Motor neuron (in vitro differentiated cells): ENCODE data around the gene NLE1. TPM values are rescaled to one million over a fixed set of nuclear protein-coding genes. Genes with fewer than 3 reads are reported as not detected.

Source experiments
- ATAC-seq, 8 experiments: fragments of 200-7000 bp; cut with Tn5 transposase; replicated peaks in 6 of 8; 2 replicates each; pipeline ENCODE4 v1.8.0; 2021; ENCODE audit warnings: mild to moderate bottlenecking in 8 of 8, moderate library complexity in 8 of 8
- H3K27ac ChIP-seq, 2 donors: fragments of 250-450 bp; sonication (Bioruptor Pico); 2 replicates each; pipeline ENCODE4 v1.9.0; 2021; ENCODE audit warnings: antibody characterized with exemption in 2 of 2, mild to moderate bottlenecking in 2 of 2, moderate library complexity in 1 of 2
- H3K4me1 ChIP-seq, 2 donors: fragments of 250-450 bp; sonication (Bioruptor Pico); replicated peaks in 1 of 2; 2 replicates each; pipeline ENCODE4 v1.6.1; 2021; ENCODE audit warnings: antibody characterized with exemption in 2 of 2, mild to moderate bottlenecking in 2 of 2, moderate library complexity in 1 of 2
- H3K4me3 ChIP-seq, 5 donors: fragments of 250-450 bp; sonication (Bioruptor Pico); 2 replicates each; pipeline ENCODE4 v1.9.0; 2021; ENCODE audit warnings: antibody characterized with exemption in 5 of 5, mild to moderate bottlenecking in 5 of 5, moderate library complexity in 4 of 5
- WGBS, 10 experiments: fragments of 450-650 bp; shearing (Covaris generic); methylation state at CpG; one replicate each; pipeline ENCODE4 v1.0.0; 2022; 5-methylcytosine and 5-hydroxymethylcytosine counted together
- in situ Hi-C, 9 experiments: fragments of 400-800 bp; cut with MboI; loops; one replicate each; pipeline ENCODE4 v1.15.0; 2021; ENCODE audit warnings: low sequenced_read_pairs in 9 of 9, low pct_unique_long_range_greater_than_20kb in 2 of 9; ENCODE audit not compliant: unreplicated experiment in 9 of 9
- total RNA-seq, 8 experiments: library from RNA; unstranded; fragments of 300-600 nt; gene quantifications; 2 replicates each; pipeline versions ENCODE4 v1.2.3 to v1.2.4, GENCODE V29; 2022

The NLE1 gene
- total RNA-seq, 8 experiments from 2014 or later: 13.0 to 29.8 (median 19.7) TPM

DNA sequence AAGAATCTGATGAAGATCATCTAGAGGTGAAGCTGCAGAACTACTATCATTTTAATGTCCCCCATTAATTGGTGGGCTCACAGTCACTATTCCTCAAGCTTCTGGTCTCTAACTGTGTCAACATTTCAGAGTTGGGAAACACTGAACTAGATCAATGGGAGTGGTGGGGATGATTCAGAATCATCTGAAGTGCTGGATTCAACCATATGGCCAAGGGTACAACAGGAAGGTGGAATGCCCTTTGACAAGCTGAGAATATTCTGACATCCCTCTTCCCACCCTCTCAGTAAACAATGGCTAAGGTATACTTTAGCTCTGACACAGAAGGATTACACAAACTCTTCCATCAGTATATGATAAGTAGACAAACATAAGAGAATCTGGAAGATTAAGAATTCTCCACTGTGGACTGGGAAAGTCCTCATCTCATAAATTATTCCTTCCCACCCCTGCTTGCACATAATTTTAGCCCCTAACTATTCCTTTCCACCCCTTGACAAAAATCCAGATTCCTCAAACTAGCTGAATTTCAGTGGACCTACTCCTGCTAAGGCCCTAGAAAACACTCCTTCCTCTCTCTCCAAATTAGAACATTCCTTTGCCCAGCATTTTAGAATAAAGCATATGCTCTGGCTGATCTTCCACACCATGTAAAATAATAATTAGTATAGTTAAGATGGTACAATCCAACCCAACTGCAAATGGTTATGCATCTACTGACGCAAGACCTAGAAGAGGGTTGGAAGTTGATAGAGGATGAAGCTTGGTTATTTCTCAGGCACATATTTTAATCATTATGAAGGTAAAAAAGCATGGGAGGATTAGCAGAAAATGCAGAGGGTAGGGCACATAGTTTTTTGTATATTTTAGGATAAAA is 62.3 kb downstream of the NLE1 start:
- Histone ChIP-seq H3K4me3 (no peak overlapping the region), H3K4me1 (peaks cover 0 to 3% of the 10 kb centered on the region in 2 donors), H3K27ac (no peak overlapping the region)
- WGBS, 10 experiments: 0 to 100% (median 8%) methylated on average over 1 of the region's 1 CpG; no CpG with 5 or more reads in 4 of the 10 experiments
- in situ Hi-C loops: loop anchor here in 1 of 9 experiments (25.0 kb wide), 1 partner anchor 92 kb away; the partner anchor contains the start of gene LIG3
- peak in 3 of 8 experiments; percentile 76 to 86 (median 80) for ATAC-seq

Other genes starting within 250 kb of the NLE1 start
- 1 to 10 TPM; 2.1 to 9.0 (median 3.2) TPM for gene CCT6B, start 180.8 kb downstream of the NLE1 start, total RNA-seq
- 10 to 100 TPM; 15.8 to 24.7 (median 19.2) TPM for gene ZNF830, start 180.8 kb downstream of the NLE1 start, total RNA-seq
- gene LIG3, start 161.8 kb downstream of the NLE1 start, total RNA-seq: 10 to 100 TPM; 10.1 to 58.3 (median 31.0) TPM
- gene RFFL, start 78.6 kb downstream of the NLE1 start, total RNA-seq: 10 to 100 TPM in 5 of 8 experiments, 1 to 10 TPM in 3; 6.5 to 47.4 (median 11.4) TPM
- 10 to 100 TPM in 3 of 8 experiments, 1 to 10 TPM in 5; 6.5 to 16.7 (median 8.3) TPM for gene RAD51D, start 22.4 kb downstream of the NLE1 start, total RNA-seq
- under 1 TPM in 1 of 8 experiments, not detected in 7; 0.20 TPM for gene FNDC8, start 20.7 kb downstream of the NLE1 start, total RNA-seq
- under 1 TPM in 5 of 8 experiments, not detected in 3; 0.05 to 0.54 (median 0.19) TPM for gene UNC45B, start 5.5 kb upstream of the NLE1 start, total RNA-seq
- under 1 TPM in 5 of 8 experiments, not detected in 3; 0.15 to 0.81 (median 0.18) TPM for gene SLC35G3, start 52.1 kb upstream of the NLE1 start, total RNA-seq
- 100 to 1,000 TPM in 1 of 8 experiments, 10 to 100 TPM in 4, 1 to 10 TPM in 3; 2.8 to 140 (median 19.2) TPM for gene SLFN5, start 100.8 kb upstream of the NLE1 start, total RNA-seq
- 10 to 100 TPM in 1 of 8 experiments, 1 to 10 TPM in 5, under 1 TPM in 1, not detected in 1; 0.93 to 12.8 (median 3.6) TPM for gene SLFN11, start 231.3 kb upstream of the NLE1 start, total RNA-seq